Measurements from ENCODE around the gene ARMS2. TPM values are rescaled to one million over a fixed set of nuclear protein-coding genes. Genes with fewer than 3 reads are reported as not detected.

ARMS2 gene
- polyA plus RNA-seq, 4 donors = 0.06 TPM; not detected in 3

DNA sequence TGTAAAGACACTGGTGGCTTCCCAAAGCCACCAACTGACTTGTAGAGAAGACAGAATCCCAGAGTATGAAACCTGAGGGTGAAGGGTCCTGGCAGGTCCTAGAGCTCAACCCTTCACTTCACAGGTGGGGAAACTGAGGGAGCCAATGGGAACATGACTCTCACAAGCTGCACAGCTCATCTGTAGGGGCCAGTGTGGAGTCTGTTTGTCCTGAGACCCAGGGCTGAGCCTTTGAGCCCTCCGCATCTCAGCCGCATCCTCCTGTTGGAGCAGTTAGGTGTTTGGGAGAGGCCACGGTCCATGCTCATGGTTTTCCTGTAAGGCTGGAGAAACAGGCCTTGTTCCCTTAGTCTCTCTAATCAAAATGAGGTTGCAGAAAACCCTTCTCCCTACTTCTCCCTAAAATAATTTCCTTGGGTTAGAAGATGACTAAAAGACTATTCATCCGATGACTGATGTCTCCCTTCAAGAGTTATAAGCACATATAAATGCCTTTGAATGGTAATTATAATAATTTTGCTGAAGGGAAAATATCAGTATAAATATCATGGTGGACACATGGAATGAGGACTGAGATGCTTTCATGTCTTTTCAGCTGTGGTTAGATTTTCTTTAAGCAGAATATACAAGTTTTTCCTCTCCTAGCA is 17.2 kb downstream of the ARMS2 start:
- FAIRE-seq (no peak), DNase-seq (no peak)
- Histone ChIP-seq H3K27ac (ENCODE audit: low read depth in 1 of 3, low read length in 2 of 3) (no peak overlapping the region), H3K36me3 (ENCODE audit: control insufficient read depth in 3 of 3, insufficient read depth in 2 of 3, low read depth in 1 of 3, low read length in 3 of 3) (peaks cover 0 to 7% (median 0%) of the 10 kb centered on the region in 3 donors), H3K27me3 (ENCODE audit: control insufficient read depth in 3 of 3, insufficient read depth in 3 of 3, low read length in 3 of 3) (peaks cover 0 to 2% (median 0%) of the 10 kb centered on the region in 3 donors), H3K9me3 (ENCODE audit: control insufficient read depth in 2 of 2, insufficient read depth in 1 of 2, low read depth in 1 of 2, low read length in 1 of 2) (no peaks in the 10 kb centered on the region), H3K4me3 (ENCODE audit: low read depth in 1 of 3, low read length in 3 of 3) (no peak overlapping the region), H3K4me1 (ENCODE audit: control insufficient read depth in 3 of 3, insufficient read depth in 2 of 3, low read depth in 1 of 3, low read length in 2 of 3) (peaks cover 0 to 23% (median 3%) of the 10 kb centered on the region in 3 donors)
- WGBS, 3 donors = 89 to 96% (median 94%) methylated on average over 4 of the region's 4 CpGs

DNA sequence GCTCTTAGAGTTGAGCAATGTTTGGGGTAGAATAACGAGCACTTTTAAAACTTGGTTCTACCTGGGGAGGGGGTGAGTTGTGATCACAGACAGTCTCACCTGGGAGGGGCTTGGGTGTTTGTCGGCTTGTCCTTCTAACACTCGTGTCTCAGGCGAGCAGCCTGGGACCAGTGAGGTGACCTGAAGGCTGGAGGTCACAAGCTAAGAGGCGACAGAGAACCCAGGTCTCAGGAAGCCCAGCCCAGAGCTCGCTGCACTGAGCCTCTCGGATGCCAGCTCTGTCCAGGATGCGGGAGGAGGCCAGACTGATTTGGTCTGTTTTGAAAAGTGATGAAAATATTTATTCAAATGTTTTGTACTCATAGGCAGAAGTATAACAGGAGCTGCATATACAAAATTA is 18.7 kb downstream of the ARMS2 start:
- H3K9me3 ChIP-seq (ENCODE audit: control insufficient read depth in 2 of 2, insufficient read depth in 1 of 2, low read depth in 1 of 2, low read length in 1 of 2) = no peaks in the 10 kb centered on the region
- FAIRE-seq = no peak

DNA sequence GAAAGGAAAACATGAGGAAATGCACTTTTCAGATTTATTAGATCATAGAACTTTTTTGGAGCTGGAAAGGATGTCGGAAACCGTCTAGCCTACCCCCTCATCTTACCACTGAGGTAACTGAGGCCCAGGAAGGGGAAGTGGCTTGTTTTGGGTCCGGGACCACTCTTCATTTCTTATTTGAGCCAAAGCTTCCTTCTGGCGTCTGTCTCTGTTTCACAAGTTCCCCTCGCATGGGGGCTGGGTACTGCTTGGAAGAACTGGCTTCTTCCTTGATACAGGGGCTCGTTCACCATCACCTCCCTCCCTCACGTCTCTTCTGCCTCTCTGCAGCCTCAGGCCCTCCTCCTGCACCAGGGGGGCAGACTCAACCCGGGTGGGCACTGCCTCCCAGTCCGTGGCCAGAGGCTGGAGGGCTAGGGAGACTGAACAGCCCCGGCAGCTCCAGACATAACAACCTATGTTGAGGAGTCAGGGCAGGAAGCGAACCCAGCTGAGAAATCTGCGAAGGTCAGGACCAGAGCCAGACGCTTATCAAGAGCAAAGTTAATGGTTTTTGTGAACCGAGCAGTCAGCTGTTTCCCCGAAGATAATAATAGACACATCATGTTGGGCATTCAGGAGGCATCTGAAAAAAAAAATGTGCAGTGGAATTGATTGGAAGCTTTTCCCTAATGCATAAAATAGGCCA is 19.8 kb downstream of the ARMS2 start:
- no peak overlapping the region for H3K27ac ChIP-seq (ENCODE audit: low read depth in 1 of 3, low read length in 2 of 3)

More for the DNA sequence above, 18.7 kb downstream of the ARMS2 start:
- 81 to 90% (median 84%) methylated on average over 8 of the region's 8 CpGs for WGBS, 3 donors
- Histone ChIP-seq H3K27me3 (ENCODE audit: control insufficient read depth in 3 of 3, insufficient read depth in 3 of 3, low read length in 3 of 3) (peaks cover 0 to 2% (median 0%) of the 10 kb centered on the region in 3 donors), H3K4me1 (ENCODE audit: control insufficient read depth in 3 of 3, insufficient read depth in 2 of 3, low read depth in 1 of 3, low read length in 2 of 3) (peaks cover 0 to 23% (median 3%) of the 10 kb centered on the region in 3 donors), H3K4me3 (ENCODE audit: low read depth in 1 of 3, low read length in 3 of 3) (no peak overlapping the region), H3K36me3 (ENCODE audit: control insufficient read depth in 3 of 3, insufficient read depth in 2 of 3, low read depth in 1 of 3, low read length in 3 of 3) (peaks cover 0 to 7% (median 0%) of the 10 kb centered on the region in 3 donors), H3K27ac (ENCODE audit: low read depth in 1 of 3, low read length in 2 of 3) (no peak overlapping the region)
- no peak for DNase-seq

DNA sequence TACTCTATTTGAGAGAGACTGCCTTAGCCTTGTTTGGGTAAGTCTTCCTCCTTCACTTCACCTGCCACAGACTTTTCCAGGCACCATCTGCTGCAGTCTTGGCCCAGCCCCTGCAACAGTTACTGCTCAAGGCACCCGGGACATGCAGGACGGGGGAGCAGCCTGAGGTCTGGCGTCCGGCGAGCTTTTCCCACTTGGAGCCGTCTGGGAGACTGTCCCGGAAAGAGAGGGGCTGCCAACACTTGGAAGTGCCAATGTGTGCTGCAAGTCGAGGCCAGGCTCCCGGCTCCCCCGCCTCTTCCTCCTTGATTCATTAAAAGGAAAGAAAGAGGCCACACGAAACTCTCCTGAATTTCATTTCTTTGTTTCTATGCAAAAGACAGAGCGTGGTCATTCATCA is 20.6 kb downstream of the ARMS2 start:
- H3K27ac ChIP-seq (ENCODE audit: low read depth in 1 of 3, low read length in 2 of 3) = no peak overlapping the region
- H3K9me3 ChIP-seq (ENCODE audit: control insufficient read depth in 2 of 2, insufficient read depth in 1 of 2, low read depth in 1 of 2, low read length in 1 of 2) = no peaks in the 10 kb centered on the region
- DNase-seq (no peak), FAIRE-seq (no peak)
- WGBS, 3 donors = 50 to 85% (median 83%) methylated on average over 12 of the region's 12 CpGs
- peaks cover 0 to 2% (median 0%) of the 10 kb centered on the region in 3 donors for H3K27me3 ChIP-seq (ENCODE audit: control insufficient read depth in 3 of 3, insufficient read depth in 3 of 3, low read length in 3 of 3)
- H3K4me1 ChIP-seq (ENCODE audit: control insufficient read depth in 3 of 3, insufficient read depth in 2 of 3, low read depth in 1 of 3, low read length in 2 of 3) = peaks cover 0 to 23% (median 3%) of the 10 kb centered on the region in 3 donors
- peaks cover 0 to 7% (median 0%) of the 10 kb centered on the region in 3 donors for H3K36me3 ChIP-seq (ENCODE audit: control insufficient read depth in 3 of 3, insufficient read depth in 2 of 3, low read depth in 1 of 3, low read length in 3 of 3)
- no peak overlapping the region for H3K4me3 ChIP-seq (ENCODE audit: low read depth in 1 of 3, low read length in 3 of 3)

More for the DNA sequence above, 19.8 kb downstream of the ARMS2 start:
- FAIRE-seq = no peak
- Histone ChIP-seq H3K9me3 (ENCODE audit: control insufficient read depth in 2 of 2, insufficient read depth in 1 of 2, low read depth in 1 of 2, low read length in 1 of 2) (no peaks in the 10 kb centered on the region), H3K27me3 (ENCODE audit: control insufficient read depth in 3 of 3, insufficient read depth in 3 of 3, low read length in 3 of 3) (peaks cover 0 to 2% (median 0%) of the 10 kb centered on the region in 3 donors), H3K4me3 (ENCODE audit: low read depth in 1 of 3, low read length in 3 of 3) (no peak overlapping the region), H3K36me3 (ENCODE audit: control insufficient read depth in 3 of 3, insufficient read depth in 2 of 3, low read depth in 1 of 3, low read length in 3 of 3) (peaks cover 0 to 7% (median 0%) of the 10 kb centered on the region in 3 donors), H3K4me1 (ENCODE audit: control insufficient read depth in 3 of 3, insufficient read depth in 2 of 3, low read depth in 1 of 3, low read length in 2 of 3) (peaks cover 0 to 23% (median 3%) of the 10 kb centered on the region in 3 donors)
- DNase-seq = peak in 1 of 2 donors; percentile 28
- 33 to 43% (median 34%) methylated on average over 15 of the region's 15 CpGs for WGBS, 3 donors

- peaks cover 0 to under 1% (median 0%) of the 10 kb centered on the region in 3 donors for H3K27me3 ChIP-seq (ENCODE audit: control insufficient read depth in 3 of 3, insufficient read depth in 3 of 3, low read length in 3 of 3)
- WGBS, 3 donors = 69 to 87% (median 85%) methylated on average over 16 of the region's 16 CpGs
- H3K9me3 ChIP-seq (ENCODE audit: control insufficient read depth in 2 of 2, insufficient read depth in 1 of 2, low read depth in 1 of 2, low read length in 1 of 2) = no peaks in the 10 kb centered on the region
- H3K4me3 ChIP-seq (ENCODE audit: low read depth in 1 of 3, low read length in 3 of 3) = no peak overlapping the region
- peaks cover 0 to 23% (median 3%) of the 10 kb centered on the region in 3 donors for H3K4me1 ChIP-seq (ENCODE audit: control insufficient read depth in 3 of 3, insufficient read depth in 2 of 3, low read depth in 1 of 3, low read length in 2 of 3)
- H3K36me3 ChIP-seq (ENCODE audit: control insufficient read depth in 3 of 3, insufficient read depth in 2 of 3, low read depth in 1 of 3, low read length in 3 of 3) = peaks cover 0 to 7% (median 0%) of the 10 kb centered on the region in 3 donors
- FAIRE-seq (no peak), DNase-seq (no peak)
- peak overlapping the region in 1 of 3 donors; percentile 18 for H3K27ac ChIP-seq (ENCODE audit: low read depth in 1 of 3, low read length in 2 of 3)
Observed at GRCh38 chr10:122475591-122476332, 21.3 kb downstream of the ARMS2 start.

- FAIRE-seq = no peak
- peaks cover 0 to 10% (median 0%) of the 10 kb centered on the region in 3 donors for H3K36me3 ChIP-seq (ENCODE audit: control insufficient read depth in 3 of 3, insufficient read depth in 2 of 3, low read depth in 1 of 3, low read length in 3 of 3)
- peaks cover 0 to 2% of the 10 kb centered on the region in 2 donors for H3K9me3 ChIP-seq (ENCODE audit: control insufficient read depth in 2 of 2, insufficient read depth in 1 of 2, low read depth in 1 of 2, low read length in 1 of 2)
- no peak for DNase-seq
- peaks cover 0 to 23% (median 3%) of the 10 kb centered on the region in 3 donors for H3K4me1 ChIP-seq (ENCODE audit: control insufficient read depth in 3 of 3, insufficient read depth in 2 of 3, low read depth in 1 of 3, low read length in 2 of 3)
- peak overlapping the region in 1 of 3 donors; percentile 18 for H3K27ac ChIP-seq (ENCODE audit: low read depth in 1 of 3, low read length in 2 of 3)
- no peak overlapping the region for H3K4me3 ChIP-seq (ENCODE audit: low read depth in 1 of 3, low read length in 3 of 3)
- H3K27me3 ChIP-seq (ENCODE audit: control insufficient read depth in 3 of 3, insufficient read depth in 3 of 3, low read length in 3 of 3) = no peaks in the 10 kb centered on the region
- 70 to 82% (median 78%) methylated on average over 6 of the region's 6 CpGs for WGBS, 3 donors
Observed at GRCh38 chr10:122476333-122476695, 21.9 kb downstream of the ARMS2 start.

GRCh38 chr10:122477436-122477835 is 23.0 kb downstream of the ARMS2 start:
- Histone ChIP-seq H3K36me3 (ENCODE audit: control insufficient read depth in 3 of 3, insufficient read depth in 2 of 3, low read depth in 1 of 3, low read length in 3 of 3) (peaks cover 0 to 8% (median 0%) of the 10 kb centered on the region in 3 donors), H3K9me3 (ENCODE audit: control insufficient read depth in 2 of 2, insufficient read depth in 1 of 2, low read depth in 1 of 2, low read length in 1 of 2) (peaks cover 0 to 8% of the 10 kb centered on the region in 2 donors), H3K27me3 (ENCODE audit: control insufficient read depth in 3 of 3, insufficient read depth in 3 of 3, low read length in 3 of 3) (no peaks in the 10 kb centered on the region), H3K4me3 (ENCODE audit: low read depth in 1 of 3, low read length in 3 of 3) (no peak overlapping the region), H3K4me1 (ENCODE audit: control insufficient read depth in 3 of 3, insufficient read depth in 2 of 3, low read depth in 1 of 3, low read length in 2 of 3) (peaks cover 0 to 23% (median 3%) of the 10 kb centered on the region in 3 donors), H3K27ac (ENCODE audit: low read depth in 1 of 3, low read length in 2 of 3) (no peak overlapping the region)
- no peak for DNase-seq
- no peak for FAIRE-seq
- WGBS, 3 donors = 79 to 87% (median 85%) methylated on average over 5 of the region's 5 CpGs

- Histone ChIP-seq H3K4me1 (ENCODE audit: control insufficient read depth in 3 of 3, insufficient read depth in 2 of 3, low read depth in 1 of 3, low read length in 2 of 3) (peaks cover 0 to 23% (median 3%) of the 10 kb centered on the region in 3 donors), H3K9me3 (ENCODE audit: control insufficient read depth in 2 of 2, insufficient read depth in 1 of 2, low read depth in 1 of 2, low read length in 1 of 2) (peaks cover 0 to 8% of the 10 kb centered on the region in 2 donors), H3K27me3 (ENCODE audit: control insufficient read depth in 3 of 3, insufficient read depth in 3 of 3, low read length in 3 of 3) (no peaks in the 10 kb centered on the region), H3K27ac (ENCODE audit: low read depth in 1 of 3, low read length in 2 of 3) (no peak overlapping the region), H3K36me3 (ENCODE audit: control insufficient read depth in 3 of 3, insufficient read depth in 2 of 3, low read depth in 1 of 3, low read length in 3 of 3) (peaks cover 0 to 8% (median 0%) of the 10 kb centered on the region in 3 donors), H3K4me3 (ENCODE audit: low read depth in 1 of 3, low read length in 3 of 3) (no peak overlapping the region)
- 83 to 95% (median 91%) methylated on average over 7 of the region's 7 CpGs for WGBS, 3 donors
- no peak for FAIRE-seq
- no peak for DNase-seq
Observed at GRCh38 chr10:122478971-122479370, 24.5 kb downstream of the ARMS2 start.
